T-cell (primary cell): ENCODE measurements around the gene SLC25A42. TPM values are rescaled to one million over a fixed set of nuclear protein-coding genes. Genes with fewer than 3 reads are reported as not detected.

Experiments
- ATAC-seq, 4 experiments: fragments of 200-7000 bp in 3 of 4; fragments of 150-1000 bp in 1 of 4; cut with Tn5 transposase; replicated peaks in 1 of 4; 1 replicate in 3 of 4; 2 replicates in 1 of 4; pipeline ENCODE4 v1.10.0; 2021; ENCODE audit warnings: moderate library complexity in 3 of 4, mild to moderate bottlenecking in 2 of 4, moderate number of reproducible peaks in 1 of 4
- CTCF ChIA-PET, 2 donors: fragments of 300-600 bp; sonication (Branson Sonifier 250); formaldehyde crosslinking; loops; one replicate each; lab custom pipeline; 2022; ENCODE audit warnings: antibody characterized with exemption in 2 of 2; lab: Charles Lee
- POLR2A ChIA-PET, 2 donors: fragments of 300-600 bp; sonication (Branson Sonifier 250); formaldehyde crosslinking; loops; one replicate each; lab custom pipeline; 2022; ENCODE audit warnings: antibody characterized with exemption in 2 of 2; lab: Charles Lee
- DNase-seq, 35 experiments: peaks; one replicate each; pipeline versions ENCODE4 v3.0.0 to v3.0.0-alpha.2; 2013 to 2023
- H3K27ac ChIP-seq: one replicate; pipeline ENCODE4 v1.5.1; 2013; ENCODE audit warnings: low read length
- H3K27me3 ChIP-seq, 2 experiments: replicated peaks in 1 of 2; 1 replicate in 1 of 2; 2 replicates in 1 of 2; pipeline versions ENCODE4 v1.6.1 to v1.7.0; 2013; ENCODE audit warnings: low read length in 1 of 2, mixed read lengths in 1 of 2; ENCODE audit not compliant: control insufficient read depth in 2 of 2, insufficient read depth in 2 of 2; ENCODE audit errors: extremely low read depth in 1 of 2
- H3K36me3 ChIP-seq, 2 donors: 1 replicate in 1 of 2; 2 replicates in 1 of 2; pipeline versions ENCODE4 v1.6.1 to v1.7.0; 2013; ENCODE audit warnings: low read length in 1 of 2; ENCODE audit not compliant: control insufficient read depth in 2 of 2, insufficient read depth in 1 of 2; ENCODE audit errors: extremely low read depth in 1 of 2
- H3K4me1 ChIP-seq, 2 experiments: 1 replicate in 1 of 2; 2 replicates in 1 of 2; pipeline versions ENCODE4 v1.6.1 to v1.7.0; 2013; ENCODE audit warnings: low read length in 2 of 2, mixed read lengths in 1 of 2; ENCODE audit not compliant: insufficient read depth in 2 of 2, control insufficient read depth in 1 of 2; ENCODE audit errors: extremely low read depth in 1 of 2
- H3K4me3 ChIP-seq, 2 donors: 1 replicate in 1 of 2; 2 replicates in 1 of 2; pipeline versions ENCODE4 v1.5.1 to v1.7.0; 2013; ENCODE audit warnings: mild to moderate bottlenecking in 2 of 2, low read length in 1 of 2, moderate library complexity in 1 of 2; ENCODE audit not compliant: control insufficient read depth in 1 of 2; ENCODE audit errors: extremely low read depth in 1 of 2
- H3K9me3 ChIP-seq: 2 replicates; pipeline ENCODE4 v1.7.0; 2013
- H3K27ac Mint-ChIP-seq, 2 donors: one replicate each; pipeline ENCODE4 v1.8.0; 2020 to 2021; ENCODE audit warnings: mild to moderate bottlenecking in 2 of 2, mixed read lengths in 2 of 2
- H3K27me3 Mint-ChIP-seq, 2 donors: one replicate each; pipeline ENCODE4 v1.8.0; 2021 to 2022; ENCODE audit warnings: mixed read lengths in 2 of 2
- H3K36me3 Mint-ChIP-seq: one replicate; pipeline ENCODE4 v1.8.0; 2021; ENCODE audit warnings: mixed read lengths
- H3K4me1 Mint-ChIP-seq, 3 donors: one replicate each; pipeline ENCODE4 v1.8.0; 2020 to 2022; ENCODE audit warnings: mixed read lengths in 3 of 3, mild to moderate bottlenecking in 1 of 3
- H3K4me3 Mint-ChIP-seq, 3 donors: one replicate each; pipeline ENCODE4 v1.8.0; 2020 to 2022; ENCODE audit warnings: mild to moderate bottlenecking in 3 of 3, mixed read lengths in 3 of 3, moderate library complexity in 3 of 3
- H3K9me3 Mint-ChIP-seq, 3 donors: one replicate each; pipeline ENCODE4 v1.8.0; 2020 to 2022; ENCODE audit warnings: mixed read lengths in 3 of 3
- WGBS: methylation state at CpG from one replicate; pipeline ENCODE4 v1.1.5; 2013; ENCODE audit warnings: missing lambda C conversion rate; ENCODE audit not compliant: insufficient coverage; 5-methylcytosine and 5-hydroxymethylcytosine counted together
- total RNA-seq, 35 experiments: library from RNA in 6 of 35; stranded (reverse) in 6 of 35; fragments of 120-200 nt in 1 of 35; gene quantifications; one replicate each; pipeline versions ENCODE4 v1.2.1 to v1.2.4 and lab custom pipeline; 2013 to 2026

Gene SLC25A42
- total RNA-seq, 5 donors from 2014 or later (not counting 1 experiment from before 2014, with no cell fraction given): 24.9 to 35.0 (median 30.5) TPM

- CTCF ChIA-PET: interaction anchor here (0.6 kb wide), 2 partner anchors 11 to 57 kb away, joined by 4 read pairs; no protein-coding TSS in a partner anchor
Measured at GRCh38 chr19:19111136-19111835, 47.5 kb downstream of the SLC25A42 start.

GRCh38 chr19:19111967-19112580, 48.3 kb downstream of the SLC25A42 start:
- H3K36me3 ChIP-seq: peaks cover 2 to 5% of the 10 kb centered on the region in 2 donors
- H3K4me1 ChIP-seq: peaks cover 0 to 16% of the 10 kb centered on the region in 2 experiments
- Mint-ChIP-seq H3K4me1 (peaks cover 7 to 10% (median 10%) of the 10 kb centered on the region in 3 donors), H3K4me3 (no peak overlapping the region), H3K9me3 (no peaks in the 10 kb centered on the region), H3K27me3 (no peaks in the 10 kb centered on the region), H3K36me3 (peaks cover 9% of the 10 kb centered on the region), H3K27ac (no peak overlapping the region)
- no peaks in the 10 kb centered on the region for H3K9me3 ChIP-seq
- no peaks in the 10 kb centered on the region for H3K27me3 ChIP-seq
- H3K27ac ChIP-seq: no peak overlapping the region
- no peak overlapping the region for H3K4me3 ChIP-seq
- ChIA-PET POLR2A (no interaction called here), CTCF (no interaction called here)
- 89% methylated on average over 5 of the region's 9 CpGs for WGBS
- ATAC-seq (no peak), DNase-seq (no peak)

More at GRCh38 chr19:19111136-19111835, 47.5 kb downstream of the SLC25A42 start:
- POLR2A ChIA-PET: no interaction called here
- peaks cover 2 to 5% of the 10 kb centered on the region in 2 donors for H3K36me3 ChIP-seq
- no peak for DNase-seq
- no peak overlapping the region for H3K27ac ChIP-seq
- no peaks in the 10 kb centered on the region for H3K27me3 ChIP-seq
- H3K27ac Mint-ChIP-seq: no peak overlapping the region
- peaks cover 7 to 10% (median 10%) of the 10 kb centered on the region in 3 donors for H3K4me1 Mint-ChIP-seq
- H3K27me3 Mint-ChIP-seq: no peaks in the 10 kb centered on the region
- H3K36me3 Mint-ChIP-seq: peaks cover 9% of the 10 kb centered on the region
- H3K9me3 ChIP-seq: no peaks in the 10 kb centered on the region
- peak overlapping the region in 1 of 3 donors; percentile 31 for H3K4me3 Mint-ChIP-seq
- no peaks in the 10 kb centered on the region for H3K9me3 Mint-ChIP-seq
- peaks cover 0 to 16% of the 10 kb centered on the region in 2 experiments for H3K4me1 ChIP-seq
- H3K4me3 ChIP-seq: no peak overlapping the region
- WGBS: 79% methylated on average over 14 of the region's 15 CpGs
- no peak for ATAC-seq

- ATAC-seq (peak in 1 of 4 experiments; percentile 29), DNase-seq (no peak)
- no peak overlapping the region for H3K4me3 ChIP-seq
- 39% methylated on average over 3 of the region's 7 CpGs for WGBS
- Mint-ChIP-seq H3K4me1 (peaks cover 7 to 10% (median 10%) of the 10 kb centered on the region in 3 donors), H3K36me3 (peaks cover 2% of the 10 kb centered on the region), H3K4me3 (no peak overlapping the region), H3K27ac (no peak overlapping the region), H3K9me3 (no peaks in the 10 kb centered on the region), H3K27me3 (no peaks in the 10 kb centered on the region)
- H3K27ac ChIP-seq: no peak overlapping the region
- H3K9me3 ChIP-seq: no peaks in the 10 kb centered on the region
- ChIA-PET POLR2A (no interaction called here), CTCF (no interaction called here)
- H3K27me3 ChIP-seq: no peaks in the 10 kb centered on the region
- peaks cover 0 to 16% of the 10 kb centered on the region in 2 experiments for H3K4me1 ChIP-seq
- peaks cover 0 to 2% of the 10 kb centered on the region in 2 donors for H3K36me3 ChIP-seq
Measured at GRCh38 chr19:19113040-19113626, 49.3 kb downstream of the SLC25A42 start.

- CTCF ChIA-PET: interaction anchor here in 1 of 2 donors (0.6 kb wide), 1 partner anchor 32 kb away, joined by 3 read pairs; no protein-coding TSS in a partner anchor
- WGBS: 71% methylated on average over 7 of the region's 9 CpGs
- H3K4me1 Mint-ChIP-seq: peaks cover 0 to 6% (median 3%) of the 10 kb centered on the region in 3 donors
- H3K27ac Mint-ChIP-seq: no peak overlapping the region
- H3K4me3 ChIP-seq: no peak overlapping the region
- H3K4me3 Mint-ChIP-seq: no peak overlapping the region
- POLR2A ChIA-PET: no interaction called here
- no peaks in the 10 kb centered on the region for H3K9me3 ChIP-seq
- ATAC-seq: peak in 2 of 4 experiments; percentile 52 to 62
- H3K27me3 Mint-ChIP-seq: no peaks in the 10 kb centered on the region
- peaks cover 7% of the 10 kb centered on the region for H3K36me3 Mint-ChIP-seq
- peaks cover 0 to 7% of the 10 kb centered on the region in 2 experiments for H3K4me1 ChIP-seq
- peak in 24 of 35 experiments; percentile 16 to 67 (median 37) for DNase-seq
- H3K36me3 ChIP-seq: peaks cover 0 to 9% of the 10 kb centered on the region in 2 donors
- H3K9me3 Mint-ChIP-seq: no peaks in the 10 kb centered on the region
- H3K27ac ChIP-seq: no peak overlapping the region
- no peaks in the 10 kb centered on the region for H3K27me3 ChIP-seq
Measured at GRCh38 chr19:19115954-19116353, 52.2 kb downstream of the SLC25A42 start.

GRCh38 chr19:19119325-19120237, 55.8 kb downstream of the SLC25A42 start:
- Mint-ChIP-seq H3K4me1 (no peaks in the 10 kb centered on the region), H3K27ac (no peak overlapping the region), H3K4me3 (no peak overlapping the region), H3K36me3 (peaks cover 27% of the 10 kb centered on the region), H3K9me3 (peaks cover 6 to 10% (median 7%) of the 10 kb centered on the region in 3 donors), H3K27me3 (no peaks in the 10 kb centered on the region)
- Histone ChIP-seq H3K4me3 (no peak overlapping the region), H3K27ac (no peak overlapping the region), H3K36me3 (peaks cover 9% of the 10 kb centered on the region in 2 donors), H3K9me3 (no peaks in the 10 kb centered on the region), H3K27me3 (no peaks in the 10 kb centered on the region), H3K4me1 (peaks cover 0 to 3% of the 10 kb centered on the region in 2 experiments)
- DNase-seq (no peak), ATAC-seq (no peak)
- ChIA-PET POLR2A (no interaction called here), CTCF (no interaction called here)
- WGBS: 98% methylated on average over 32 of the region's 39 CpGs
